OCI-LY3 (cell line): ENCODE data around the gene RPSA.

Source experiments
- EZH2phosphoT487 ChIP-seq: fragments of 200-600 bp; shearing (Covaris generic); IDR thresholded peaks from 2 replicates; pipeline ENCODE4 v1.6.1; 2018; ENCODE audit warnings: antibody characterized with exemption, mixed run types, low read depth
- TF ChIP-seq, protein P1 (sequence below): fragments of 200-600, 300-600 bp; sonication (generic); IDR thresholded peaks from 2 replicates; pipeline ENCODE4 v1.5.1; 2014; ENCODE audit warnings: antibody characterized with exemption, low read length, low read depth

GRCh38 chr3:39401983-39402382 lies 4.5 kb upstream of the RPSA start:
- TF ChIP-seq, protein P1, sequence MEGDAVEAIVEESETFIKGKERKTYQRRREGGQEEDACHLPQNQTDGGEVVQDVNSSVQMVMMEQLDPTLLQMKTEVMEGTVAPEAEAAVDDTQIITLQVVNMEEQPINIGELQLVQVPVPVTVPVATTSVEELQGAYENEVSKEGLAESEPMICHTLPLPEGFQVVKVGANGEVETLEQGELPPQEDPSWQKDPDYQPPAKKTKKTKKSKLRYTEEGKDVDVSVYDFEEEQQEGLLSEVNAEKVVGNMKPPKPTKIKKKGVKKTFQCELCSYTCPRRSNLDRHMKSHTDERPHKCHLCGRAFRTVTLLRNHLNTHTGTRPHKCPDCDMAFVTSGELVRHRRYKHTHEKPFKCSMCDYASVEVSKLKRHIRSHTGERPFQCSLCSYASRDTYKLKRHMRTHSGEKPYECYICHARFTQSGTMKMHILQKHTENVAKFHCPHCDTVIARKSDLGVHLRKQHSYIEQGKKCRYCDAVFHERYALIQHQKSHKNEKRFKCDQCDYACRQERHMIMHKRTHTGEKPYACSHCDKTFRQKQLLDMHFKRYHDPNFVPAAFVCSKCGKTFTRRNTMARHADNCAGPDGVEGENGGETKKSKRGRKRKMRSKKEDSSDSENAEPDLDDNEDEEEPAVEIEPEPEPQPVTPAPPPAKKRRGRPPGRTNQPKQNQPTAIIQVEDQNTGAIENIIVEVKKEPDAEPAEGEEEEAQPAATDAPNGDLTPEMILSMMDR: no peak
- TF ChIP-seq EZH2phosphoT487: no peak
